GM12878 (cell line): Measurements from ENCODE around the gene TRIOBP. TPM values are rescaled to one million over a fixed set of nuclear protein-coding genes. Genes with fewer than 3 reads are reported as not detected.

Experiments
- CBX3 ChIP-seq: fragments of 200-600 bp; sonication (generic); IDR thresholded peaks from 2 replicates; pipeline ENCODE4 v1.6.1; 2016; ENCODE audit warnings: low read depth, borderline replicate concordance
- MEF2A ChIP-seq: IDR thresholded peaks from 2 replicates; pipeline ENCODE4 v1.6.1; 2011; ENCODE audit warnings: low read depth, mild to moderate bottlenecking, low read length, moderate library complexity; ENCODE audit not compliant: insufficient read depth
- NR2F1 ChIP-seq: fragments of 450-650 bp; conservative IDR thresholded peaks from 2 replicates; pipeline ENCODE4 v1.6.1; 2017; ENCODE audit warnings: mild to moderate bottlenecking
- PML ChIP-seq: IDR thresholded peaks from 2 replicates; pipeline ENCODE4 v1.6.1; 2012; ENCODE audit warnings: low read length, inconsistent platforms
- SMC3 ChIP-seq: IDR thresholded peaks from 2 replicates; pipeline ENCODE4 v1.6.1; 2011; ENCODE audit warnings: low read length, improper control_type of control experiment, borderline replicate concordance
- polyA plus RNA-seq, 11 experiments: library from polyadenylated mRNA; depleted of rRNA in 4 of 11; unstranded in 6 of 11; stranded (reverse) in 5 of 11; fragments of >200 nt; fragmentation: Nextera tagmentation in 4 of 11; fragmentation: Illumina TruSeq in 1 of 11; extraction: Ambion mirVana in 4 of 11; extraction: Trizol in 1 of 11; gene quantifications; 1 replicate in 1 of 11; 2 replicates in 10 of 11; pipeline versions ENCODE4 v1.2.1 to v1.2.3, GENCODE V29; 2011 to 2016; ENCODE audit warnings: inconsistent platforms in 2 of 11, missing spikeins in 2 of 11, low read depth in 1 of 11
- total RNA-seq, 4 experiments: library from RNA; depleted of rRNA in 3 of 4; stranded (reverse); fragments of >200 nt in 3 of 4; fragmentation: Illumina TruSeq in 1 of 4; extraction: Trizol in 1 of 4; gene quantifications; 2 replicates each; pipeline versions ENCODE4 v1.2.1 to v1.2.3, GENCODE V29; 2013 to 2021
- TF ChIP-seq, protein P1 (sequence below): IDR thresholded peaks from 2 replicates; pipeline ENCODE4 v1.6.1; 2011; ENCODE audit warnings: borderline replicate concordance, low read depth, mild to moderate bottlenecking, moderate library complexity, low read length; ENCODE audit not compliant: insufficient read depth, poor library complexity, severe bottlenecking
- TF ChIP-seq, protein P2 (sequence below): fragments of 450-650 bp; IDR thresholded peaks from 2 replicates; pipeline ENCODE4 v1.6.1; 2018; ENCODE audit warnings: mild to moderate bottlenecking, low read depth, moderate library complexity; ENCODE audit not compliant: partially characterized antibody

The TRIOBP gene
- total and polyA plus RNA-seq, 10 of the 15 experiments (the other 5 are each of a cell fraction or from before 2014, with no cell fraction given): 0.21 to 23.6 (median 11.9) TPM

DNA sequence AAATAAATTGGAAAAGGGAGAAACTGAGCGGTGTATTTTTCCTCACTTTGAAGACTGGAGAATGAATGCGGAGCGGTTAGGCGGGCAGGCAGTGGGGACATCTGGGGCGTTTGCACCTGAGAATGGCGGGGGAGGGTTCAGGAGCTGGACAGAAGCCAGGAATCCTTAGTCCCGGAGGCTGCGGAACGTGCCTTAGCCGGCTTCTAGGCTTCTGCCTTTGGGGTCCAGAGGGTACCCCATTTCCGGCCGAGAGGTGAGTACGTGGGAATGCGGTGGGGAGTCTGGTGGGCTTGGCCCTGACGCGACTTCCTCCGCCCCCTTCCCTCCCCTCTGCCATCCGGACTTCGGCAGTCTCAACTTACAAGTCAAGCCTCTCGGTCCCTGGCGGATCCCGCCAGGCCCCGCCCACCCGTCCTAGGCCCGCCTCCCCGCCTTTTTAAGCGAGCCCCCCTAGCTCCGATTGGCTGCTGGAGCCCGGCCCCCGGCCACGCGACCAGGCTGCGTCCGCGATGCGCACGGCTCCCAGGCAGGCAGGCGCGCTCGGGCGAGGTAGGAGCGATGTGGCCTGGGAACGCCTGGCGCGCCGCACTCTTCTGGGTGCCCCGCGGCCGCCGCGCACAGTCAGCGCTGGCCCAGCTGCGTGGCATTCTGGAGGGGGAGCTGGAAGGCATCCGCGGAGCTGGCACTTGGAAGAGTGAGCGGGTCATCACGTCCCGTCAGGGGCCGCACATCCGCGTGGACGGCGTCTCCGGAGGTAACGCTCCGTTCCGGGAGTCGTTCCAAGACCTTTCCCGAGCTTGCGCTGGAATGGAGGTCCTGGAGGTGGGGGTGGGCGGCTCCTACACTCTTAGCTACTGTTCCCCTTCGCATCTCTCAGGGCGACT is 110.8 kb downstream of the TRIOBP start, which contains the start of gene GCAT (continued):
- TF ChIP-seq MEF2A (no peak), SMC3 (no peak), CBX3 (no peak), PML (no peak), NR2F1 (no peak)
- TF ChIP-seq, protein P1, sequence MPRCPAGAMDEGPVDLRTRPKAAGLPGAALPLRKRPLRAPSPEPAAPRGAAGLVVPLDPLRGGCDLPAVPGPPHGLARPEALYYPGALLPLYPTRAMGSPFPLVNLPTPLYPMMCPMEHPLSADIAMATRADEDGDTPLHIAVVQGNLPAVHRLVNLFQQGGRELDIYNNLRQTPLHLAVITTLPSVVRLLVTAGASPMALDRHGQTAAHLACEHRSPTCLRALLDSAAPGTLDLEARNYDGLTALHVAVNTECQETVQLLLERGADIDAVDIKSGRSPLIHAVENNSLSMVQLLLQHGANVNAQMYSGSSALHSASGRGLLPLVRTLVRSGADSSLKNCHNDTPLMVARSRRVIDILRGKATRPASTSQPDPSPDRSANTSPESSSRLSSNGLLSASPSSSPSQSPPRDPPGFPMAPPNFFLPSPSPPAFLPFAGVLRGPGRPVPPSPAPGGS: no peak
- TF ChIP-seq, protein P2, sequence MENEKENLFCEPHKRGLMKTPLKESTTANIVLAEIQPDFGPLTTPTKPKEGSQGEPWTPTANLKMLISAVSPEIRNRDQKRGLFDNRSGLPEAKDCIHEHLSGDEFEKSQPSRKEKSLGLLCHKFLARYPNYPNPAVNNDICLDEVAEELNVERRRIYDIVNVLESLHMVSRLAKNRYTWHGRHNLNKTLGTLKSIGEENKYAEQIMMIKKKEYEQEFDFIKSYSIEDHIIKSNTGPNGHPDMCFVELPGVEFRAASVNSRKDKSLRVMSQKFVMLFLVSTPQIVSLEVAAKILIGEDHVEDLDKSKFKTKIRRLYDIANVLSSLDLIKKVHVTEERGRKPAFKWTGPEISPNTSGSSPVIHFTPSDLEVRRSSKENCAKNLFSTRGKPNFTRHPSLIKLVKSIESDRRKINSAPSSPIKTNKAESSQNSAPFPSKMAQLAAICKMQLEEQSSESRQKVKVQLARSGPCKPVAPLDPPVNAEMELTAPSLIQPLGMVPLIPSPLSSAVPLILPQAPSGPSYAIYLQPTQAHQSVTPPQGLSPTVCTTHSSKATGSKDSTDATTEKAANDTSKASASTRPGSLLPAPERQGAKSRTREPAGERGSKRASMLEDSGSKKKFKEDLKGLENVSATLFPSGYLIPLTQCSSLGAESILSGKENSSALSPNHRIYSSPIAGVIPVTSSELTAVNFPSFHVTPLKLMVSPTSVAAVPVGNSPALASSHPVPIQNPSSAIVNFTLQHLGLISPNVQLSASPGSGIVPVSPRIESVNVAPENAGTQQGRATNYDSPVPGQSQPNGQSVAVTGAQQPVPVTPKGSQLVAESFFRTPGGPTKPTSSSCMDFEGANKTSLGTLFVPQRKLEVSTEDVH: no peak
